K562 (cell line): ENCODE results near the gene ING5. TPM values are rescaled to one million over a fixed set of nuclear protein-coding genes. Genes with fewer than 3 reads are reported as not detected.
A peak's percentile ranks its signal among the peaks of the same experiment; 100 is the strongest.

ENCODE experiments used
- ATAC-seq: fragments of 200-7000 bp; cut with Tn5 transposase; 3 replicates; pipeline ENCODE4 v1.9.1; 2020; ENCODE audit warnings: moderate library complexity
- BruUV-seq: library from RNA; stranded (reverse); fragments of 400-500 nt; replicated peaks from 2 replicates; lab custom pipeline; 2021; lab: Mats Ljungman, UMichigan
- CTCF ChIA-PET: fragments of 300-600 bp; formaldehyde crosslinking; extraction: SDS; loops from one replicate; lab custom pipeline; 2021; ENCODE audit warnings: low intra/inter-chr PET ratio; lab: Yijun Ruan, JAX
- POLR2A ChIA-PET: fragments of 300-600, 350-650 bp; sonication (Branson Sonifier 250); formaldehyde crosslinking; extraction: SDS; loops from one replicate; lab custom pipeline; 2021; ENCODE audit warnings: antibody characterized with exemption, inconsistent platforms; lab: Yijun Ruan, JAX
- DNase-seq, 4 experiments: peaks; one replicate each; pipeline versions ENCODE4 v3.0.0 to v3.0.0-alpha.2; 2011 to 2018; ENCODE audit warnings: low spot score in 3 of 4, mixed read lengths in 3 of 4; ENCODE audit errors: extremely low read depth in 1 of 4
- FAIRE-seq: peaks from 2 replicates; lab custom pipeline; 2011; peaks lifted over from hg19 to GRCh38; lab: Jason Lieb, UNC
- H2AFZ ChIP-seq: 2 replicates; pipeline ENCODE4 v1.6.0; 2011; ENCODE audit warnings: low read depth, low read length, control low read depth, inconsistent platforms
- H3K27ac ChIP-seq: fragments of 200-600 bp; 3 replicates; pipeline ENCODE4 v1.8.0; 2011; ENCODE audit warnings: low read depth, mild to moderate bottlenecking, control low read depth, inconsistent platforms, low read length, moderate library complexity, mixed read lengths; ENCODE audit errors: extremely low read depth
- H3K27me3 ChIP-seq, 2 experiments: fragments of 300-600 bp in 1 of 2; 2 replicates in 1 of 2; 3 replicates in 1 of 2; pipeline versions ENCODE4 v1.6.0 to v1.8.0; 2011; ENCODE audit warnings: inconsistent platforms in 2 of 2, low read length in 2 of 2, mild to moderate bottlenecking in 1 of 2, mixed read lengths in 1 of 2, moderate library complexity in 1 of 2; ENCODE audit not compliant: control insufficient read depth in 2 of 2, insufficient read depth in 2 of 2
- H3K36me3 ChIP-seq: fragments of 300-600 bp; 3 replicates; pipeline ENCODE4 v1.8.0; 2011; ENCODE audit warnings: mild to moderate bottlenecking, low read length, inconsistent platforms; ENCODE audit not compliant: control insufficient read depth, insufficient read depth
- H3K4me1 ChIP-seq, 2 experiments: fragments of 200-600 bp in 1 of 2; replicated peaks in 1 of 2; 2 replicates in 1 of 2; 3 replicates in 1 of 2; pipeline versions ENCODE4 v1.5.1 to v1.8.0; 2011; ENCODE audit warnings: inconsistent platforms in 2 of 2, low read length in 2 of 2, mild to moderate bottlenecking in 1 of 2, mixed read lengths in 1 of 2, moderate library complexity in 1 of 2; ENCODE audit not compliant: control insufficient read depth in 2 of 2, insufficient read depth in 2 of 2
- H3K4me2 ChIP-seq: 2 replicates; pipeline ENCODE4 v1.6.1; 2011; ENCODE audit warnings: low read length, control low read depth, inconsistent platforms, mixed read lengths; ENCODE audit not compliant: insufficient read depth
- H3K4me3 ChIP-seq: fragments of 200-600 bp; sonication (generic), shearing (Covaris generic); 2 replicates; pipeline ENCODE4 v1.5.1; 2016; ENCODE audit warnings: control low read depth, inconsistent platforms
- H3K79me2 ChIP-seq: fragments of 200-600 bp; 3 replicates; pipeline ENCODE4 v1.8.0; 2011; ENCODE audit warnings: low read length, inconsistent platforms; ENCODE audit not compliant: control insufficient read depth, insufficient read depth
- H3K9ac ChIP-seq, 2 experiments: 2 replicates each; pipeline versions ENCODE4 v1.6.0 to v1.6.1; 2011; ENCODE audit warnings: low read depth in 2 of 2, low read length in 2 of 2, control low read depth in 1 of 2, inconsistent platforms in 1 of 2, mild to moderate bottlenecking in 1 of 2, mixed read lengths in 1 of 2; ENCODE audit not compliant: insufficient read depth in 1 of 2
- H3K9me1 ChIP-seq: one replicate; pipeline ENCODE4 v1.6.0; 2011; ENCODE audit warnings: inconsistent platforms, mild to moderate bottlenecking, low read length, moderate library complexity; ENCODE audit not compliant: control insufficient read depth, insufficient read depth
- H3K9me3 ChIP-seq: replicated peaks from 2 replicates; pipeline ENCODE4 v1.5.1; 2011; ENCODE audit warnings: low read depth, low read length, inconsistent platforms; ENCODE audit not compliant: control insufficient read depth, insufficient read depth
- H4K20me1 ChIP-seq: replicated peaks from 2 replicates; pipeline ENCODE4 v1.6.1; 2011; ENCODE audit warnings: low read length, inconsistent platforms, mixed read lengths; ENCODE audit not compliant: control insufficient read depth, insufficient read depth
- C11orf30 ChIP-seq: fragments of 450-650 bp; IDR thresholded peaks from 2 replicates; pipeline ENCODE4 v1.6.1; 2016; ENCODE audit warnings: low read depth, mild to moderate bottlenecking
- DACH1 ChIP-seq: fragments of 450-650 bp; IDR thresholded peaks from 2 replicates; pipeline ENCODE4 v1.6.1; 2018; ENCODE audit not compliant: partially characterized antibody
- DIDO1 ChIP-seq: fragments of 450-650 bp; IDR thresholded peaks from 2 replicates; pipeline ENCODE4 v1.6.1; 2016; ENCODE audit warnings: low read depth, missing biosample characterization, missing genetic modification characterization
- GABPB2 ChIP-seq: fragments of 250-450 bp; sonication (Bioruptor Pico); conservative IDR thresholded peaks from 2 replicates; pipeline ENCODE4 v1.5.1; 2021; ENCODE audit warnings: mild to moderate bottlenecking
- MAFF ChIP-seq: IDR thresholded peaks from 2 replicates; pipeline ENCODE4 v1.6.1; 2012; ENCODE audit warnings: low read length, improper control_type of control experiment
- MAFK ChIP-seq: IDR thresholded peaks from 2 replicates; pipeline ENCODE4 v1.6.1; 2011; ENCODE audit warnings: low read length, improper control_type of control experiment
- MYNN ChIP-seq, 2 experiments: sonication (generic); formaldehyde crosslinking in 1 of 2; IDR thresholded peaks; 2 replicates each; pipeline versions ENCODE4 v1.5.0 to v1.6.1; 2016 to 2020; ENCODE audit warnings: antibody characterized with exemption in 1 of 2, missing genetic modification reagents in 1 of 2
- PKNOX1 ChIP-seq: fragments of 450-650 bp; IDR thresholded peaks from 2 replicates; pipeline ENCODE4 v1.6.1; 2016
- TFE3 ChIP-seq: fragments of 450-650 bp; formaldehyde crosslinking; IDR thresholded peaks from 2 replicates; pipeline ENCODE4 v1.4.0; 2020; ENCODE audit warnings: mild to moderate bottlenecking, mixed read lengths
- U2AF1 ChIP-seq: fragments of 200-400 bp; formaldehyde crosslinking; optimal IDR thresholded peaks from 2 replicates; pipeline ENCODE3; 2017; ENCODE audit warnings: mild to moderate bottlenecking, low read depth, low read length, moderate library complexity
- ZNF143 ChIP-seq: sonication (generic); formaldehyde crosslinking; IDR thresholded peaks from 2 replicates; pipeline ENCODE4 v1.9.0; 2022; ENCODE audit warnings: mild to moderate bottlenecking, missing genetic modification reagents
- ZNF277 ChIP-seq: fragments of 250-450 bp; sonication (Bioruptor Pico); IDR thresholded peaks from 2 replicates; pipeline ENCODE4 v1.8.0; 2022; ENCODE audit warnings: inconsistent platforms, mild to moderate bottlenecking, moderate library complexity, borderline replicate concordance
- ZNF316 ChIP-seq: fragments of 450-650 bp; IDR thresholded peaks from 2 replicates; pipeline ENCODE4 v1.6.1; 2016
- WGBS: fragments of 100-300 bp; shearing (Covaris generic); methylation state at CpG from one replicate; pipeline ENCODE4 v1.1.6; 2016; ENCODE audit warnings: low coverage, mixed read lengths; ENCODE audit not compliant: insufficient coverage; ENCODE audit errors: missing lambda C conversion rate; 5-methylcytosine and 5-hydroxymethylcytosine counted together
- in situ Hi-C: fragments of 300-500 bp; cut with MboI; formaldehyde crosslinking; loops from 4 replicates; pipeline ENCODE4 v1.15.0; 2018; ENCODE audit warnings: inconsistent platforms, mixed read lengths
- intact Hi-C: fragments of 100-400 bp; cut with micrococcal nuclease; formaldehyde crosslinking; loops from 2 replicates; pipeline ENCODE4 v1.14.2; 2022
- polyA plus RNA-seq, 8 experiments: library from polyadenylated mRNA; depleted of rRNA in 4 of 8; stranded (reverse) in 5 of 8; unstranded in 3 of 8; fragments of >200 nt; fragmentation: Nextera tagmentation in 2 of 8; fragmentation: Illumina TruSeq in 1 of 8; extraction: Ambion mirVana in 2 of 8; extraction: Trizol in 1 of 8; gene quantifications; 2 replicates each; pipeline versions ENCODE4 v1.2.1 to v1.2.3, GENCODE V29; 2011 to 2014; ENCODE audit warnings: inconsistent platforms in 1 of 8, missing spikeins in 1 of 8
- total RNA-seq, 7 experiments: library from RNA; depleted of rRNA in 6 of 7; stranded (reverse); fragments of >200 nt in 6 of 7; fragmentation: Illumina TruSeq in 2 of 7; extraction: Trizol in 2 of 7; gene quantifications; 2 replicates each; pipeline versions ENCODE4 v1.2.1 to v1.2.3, GENCODE V29; 2011 to 2021; ENCODE audit warnings: low replicate concordance in 1 of 7

ING5 gene
- total and polyA plus RNA-seq, 9 of the 15 experiments (the other 6 are each of a cell fraction or from before 2014, with no cell fraction given), result 10.4 to 53.3 (median 27.9) TPM

GRCh38 chr2:241772063-241772499, 70.2 kb downstream of the ING5 start:
- Histone ChIP-seq H3K27me3 (no peaks in the 10 kb centered on the region), H3K9ac (no peak overlapping the region), H3K9me1 (no peaks in the 10 kb centered on the region), H2AFZ (no peak overlapping the region), H3K4me3 (no peak overlapping the region), H3K4me2 (no peak overlapping the region), H3K27ac (no peak overlapping the region), H3K79me2 (no peaks in the 10 kb centered on the region), H3K36me3 (no peaks in the 10 kb centered on the region), H3K4me1 (peaks cover 0 to 61% of the 10 kb centered on the region in 2 experiments; a peak in 2 of 5 replicates), H4K20me1 (no peaks in the 10 kb centered on the region), H3K9me3 (no peaks in the 10 kb centered on the region)
- TF ChIP-seq DIDO1 (tag) (no peak), ZNF143 (CRISPR knock-in tag) (no peak), MYNN (IDR thresholded peaks at IDR 0.05) (no peak), MYNN (CRISPR knock-in tag; IDR thresholded peaks at IDR 0.05) (no peak), U2AF1 (no peak), TFE3 (CRISPR knock-in tag) (peak; percentile 27; the same call in 1 of the 2 replicates), MAFF (peak; percentile 32), C11orf30 (peak; percentile 49; the same call in 1 of the 2 replicates), ZNF316 (peak; percentile 70), PKNOX1 (peak; percentile 70; the same call in 1 of the 2 replicates), DACH1 (peak; percentile 38), ZNF277 (CRISPR knock-in tag) (no peak), GABPB2 (CRISPR knock-in tag) (no peak), MAFK (peak; percentile 51; the same call in 1 of the 2 replicates)
- no peak for ATAC-seq
- ChIA-PET POLR2A (no interaction called here), CTCF (no interaction called here)
- in situ Hi-C loops (no loop called here), intact Hi-C loops (no loop called here)
- no peak for DNase-seq
- 58% methylated on average over 9 of the region's 9 CpGs for WGBS
- no peak for FAIRE-seq
- no TSS peak for BruUV-seq
